ENCODE data around the gene USP16.
"Not testable (repeated sequence)": the region's sequence is repeated elsewhere in the genome, so short reads cannot be mapped to it uniquely, and the experiment has no call there.

The USP16 gene

DNA sequence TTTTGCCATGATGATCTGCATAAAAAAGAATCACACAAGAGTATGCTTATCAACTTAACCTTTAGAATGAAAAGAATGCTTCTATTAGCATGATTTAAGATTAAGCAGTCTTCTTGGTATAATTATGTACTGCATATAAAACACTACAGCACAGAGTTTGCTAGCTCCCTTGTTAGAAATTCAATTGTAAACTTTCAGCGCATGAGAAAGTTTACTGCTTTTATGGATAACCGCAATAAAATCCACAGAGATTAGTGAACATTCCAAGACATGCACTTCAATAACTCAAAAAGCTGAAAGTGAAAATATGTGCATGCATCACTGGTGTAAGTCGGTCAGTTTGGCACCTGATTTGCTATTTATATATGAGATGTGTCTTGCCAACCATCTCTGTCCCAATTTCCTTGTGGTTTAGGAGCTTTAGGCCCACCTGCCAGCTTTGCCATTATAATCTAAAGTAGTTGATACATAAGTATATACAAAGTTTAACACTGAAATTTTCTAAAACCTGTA, 32.1 kb downstream of the USP16 start:
- Histone ChIP-seq H3K36me3 (ENCODE audit: insufficient read depth, low read length) (peaks cover 27% of the 10 kb centered on the region), H3K9ac (ENCODE audit: low read depth, low read length) (no peak overlapping the region), H3K4me1 (ENCODE audit: insufficient read depth, low read length) (no peaks in the 10 kb centered on the region), H3K9me3 (ENCODE audit: control insufficient read depth, insufficient read depth, low read length) (0 out of 2 replicates have a peak, but pooled peaks cover 4% of the 10 kb centered on the region)

DNA sequence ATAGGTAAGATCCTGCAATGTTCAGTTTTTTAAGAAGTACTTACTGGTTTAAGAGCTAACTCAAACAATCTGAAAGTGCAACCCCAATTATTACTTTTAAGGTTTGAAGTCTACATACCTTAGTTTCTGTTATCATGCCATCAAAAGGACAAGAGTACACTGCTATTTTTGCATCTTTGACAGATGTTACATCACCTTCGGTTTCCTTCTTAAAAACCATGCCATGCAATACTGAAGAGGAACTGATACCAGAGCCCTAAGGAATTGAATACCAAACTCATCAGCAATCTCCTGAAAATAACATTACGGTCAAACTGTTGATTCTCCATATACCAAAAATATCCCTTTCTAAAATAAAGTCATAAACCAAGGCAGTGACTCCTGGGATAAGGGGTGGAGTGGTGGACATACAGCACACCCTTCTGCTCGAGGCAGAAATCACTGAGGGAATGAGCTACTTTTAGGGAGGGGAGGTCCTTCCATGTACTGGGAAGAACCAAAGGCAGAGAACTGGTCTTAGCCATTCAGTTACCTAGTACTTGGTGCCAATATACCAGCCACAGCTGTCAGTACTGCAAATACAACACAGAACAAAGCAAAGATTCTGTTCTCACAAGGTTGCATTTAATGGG, 40.5 kb downstream of the USP16 start:
- Histone ChIP-seq H3K9me3 (ENCODE audit: control insufficient read depth, insufficient read depth, low read length) (no peaks in the 10 kb centered on the region), H3K4me1 (ENCODE audit: insufficient read depth, low read length) (no peaks in the 10 kb centered on the region), H3K36me3 (ENCODE audit: insufficient read depth, low read length) (peaks cover 61% of the 10 kb centered on the region), H3K9ac (ENCODE audit: low read depth, low read length) (no peak overlapping the region)

DNA sequence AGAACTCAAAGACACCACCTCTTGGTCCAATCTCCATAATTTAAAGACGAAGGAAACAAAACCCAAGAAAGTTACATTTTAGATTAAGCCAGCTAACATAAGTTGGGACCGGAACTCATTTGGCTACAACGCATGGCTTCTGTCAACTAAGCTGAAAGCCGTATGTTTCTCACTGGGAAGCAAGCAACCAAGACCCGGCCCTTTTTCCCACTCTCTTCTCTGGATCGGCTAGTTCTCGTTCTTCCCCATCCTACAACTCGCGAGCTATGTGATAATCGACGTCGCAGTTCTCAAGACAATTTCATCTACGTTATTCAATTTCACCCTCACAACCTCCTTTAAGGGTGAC, 48.4 kb downstream of the USP16 start:
- no peaks in the 10 kb centered on the region; the same call in none of the 2 replicates for H3K36me3 ChIP-seq (ENCODE audit: insufficient read depth, low read length)
- H3K9me3 ChIP-seq (ENCODE audit: control insufficient read depth, insufficient read depth, low read length): no peaks in the 10 kb centered on the region
- H3K4me1 ChIP-seq (ENCODE audit: insufficient read depth, low read length): peaks cover 7% of the 10 kb centered on the region; the same call in 1 of the 2 replicates
- peak overlapping the region; percentile 93 for H3K9ac ChIP-seq (ENCODE audit: low read depth, low read length)

DNA sequence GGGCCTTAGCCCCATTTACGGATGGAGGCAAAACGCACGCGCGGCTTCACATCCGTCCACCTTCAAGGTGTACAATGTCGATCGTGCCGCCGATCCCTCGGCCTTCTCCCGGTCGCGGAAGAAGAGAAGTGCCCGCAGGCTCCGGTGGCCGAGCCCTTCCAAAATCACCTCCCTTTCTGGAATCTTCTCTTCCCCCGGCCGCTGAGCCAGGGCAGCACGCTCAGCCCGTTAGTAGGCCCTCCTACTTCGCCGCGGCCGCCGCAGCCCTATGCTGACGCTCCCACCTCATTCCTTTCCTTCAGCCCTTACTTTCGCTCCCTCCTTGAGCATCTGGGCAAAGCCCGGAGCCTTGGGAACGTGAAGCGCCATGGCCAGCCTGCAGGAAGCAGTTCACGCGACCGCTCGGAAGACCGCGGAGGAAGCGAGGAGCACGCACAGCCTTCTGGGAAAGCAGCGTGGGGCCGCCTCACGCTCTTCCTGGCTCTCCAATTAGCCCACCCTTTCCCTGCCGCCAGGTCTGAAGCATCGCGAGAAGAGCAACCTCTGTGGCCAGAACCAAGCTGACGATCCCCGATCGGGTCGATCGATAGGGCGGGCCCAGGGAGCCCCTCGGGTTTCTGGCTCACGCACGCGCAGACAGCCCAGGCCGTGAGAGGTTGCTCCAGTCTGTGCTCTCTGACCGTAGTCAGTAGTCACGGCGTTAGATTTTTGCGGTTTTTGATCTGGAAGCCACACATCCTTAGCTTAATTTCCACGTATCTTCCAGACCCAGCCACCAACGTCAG, 48.9 kb downstream of the USP16 start, which contains the start of gene CCT8:
Gene CCT8 (minus strand): TSS at position 427 of the 785 bp plus-strand sequence. CDS start 58 bp downstream, at position 369.
- Histone ChIP-seq H3K9me3 (ENCODE audit: control insufficient read depth, insufficient read depth, low read length) (no peaks in the 10 kb centered on the region), H3K9ac (ENCODE audit: low read depth, low read length) (peak within 1 kb of the TSS; percentile 93), H3K36me3 (ENCODE audit: insufficient read depth, low read length) (no peaks in the 10 kb centered on the region; the same call in none of the 2 replicates), H3K4me1 (ENCODE audit: insufficient read depth, low read length) (peaks cover 7% of the 10 kb centered on the region; the same call in 1 of the 2 replicates)

DNA sequence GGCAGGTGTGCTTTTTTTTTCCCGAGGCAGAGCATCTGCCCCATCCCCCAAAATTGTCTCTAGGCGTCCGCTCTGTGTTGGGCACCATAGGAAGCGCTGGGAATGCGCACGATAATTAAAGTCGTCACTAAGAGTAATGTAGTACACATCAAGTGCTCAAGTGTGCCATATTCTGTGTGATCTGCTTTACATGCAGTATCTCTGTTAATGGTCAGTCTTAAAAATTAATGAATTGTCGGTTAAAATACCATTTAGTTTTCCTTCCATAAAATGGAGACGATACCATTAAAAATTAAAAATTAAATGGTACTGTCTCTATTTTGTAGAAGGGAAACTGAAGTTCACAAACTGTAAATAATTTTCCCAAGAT, 49.5 kb downstream of the USP16 start:
- H3K9ac ChIP-seq (ENCODE audit: low read depth, low read length): peak overlapping the region; percentile 93
- no peaks in the 10 kb centered on the region; the same call in 1 of the 2 replicates for H3K36me3 ChIP-seq (ENCODE audit: insufficient read depth, low read length)
- peaks cover 7% of the 10 kb centered on the region; the same call in 1 of the 2 replicates for H3K4me1 ChIP-seq (ENCODE audit: insufficient read depth, low read length)
- no peaks in the 10 kb centered on the region for H3K9me3 ChIP-seq (ENCODE audit: control insufficient read depth, insufficient read depth, low read length)

DNA sequence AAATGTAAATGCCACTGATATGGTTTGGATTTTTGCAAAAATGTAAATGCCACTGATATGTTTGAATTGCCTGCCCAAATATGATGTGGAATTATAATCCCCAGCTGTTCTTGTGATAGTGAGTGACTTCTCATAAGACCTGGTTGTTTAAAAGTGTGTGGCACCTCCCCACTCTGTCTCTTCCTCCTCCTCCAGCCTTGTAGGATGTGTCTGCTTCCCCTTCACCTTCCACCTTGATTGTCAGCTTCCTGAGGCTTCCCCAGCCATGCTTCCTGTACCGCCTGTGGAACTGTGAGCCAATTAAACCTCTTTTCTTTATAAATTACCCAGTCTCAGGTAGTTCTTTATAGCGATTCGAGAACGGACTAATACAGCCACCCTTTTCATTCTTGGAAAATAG, 50.3 kb downstream of the USP16 start:
- H3K9me3 ChIP-seq (ENCODE audit: control insufficient read depth, insufficient read depth, low read length): no peaks in the 10 kb centered on the region
- no peaks in the 10 kb centered on the region for H3K36me3 ChIP-seq (ENCODE audit: insufficient read depth, low read length)
- no peak overlapping the region for H3K9ac ChIP-seq (ENCODE audit: low read depth, low read length)
- peaks cover 7% of the 10 kb centered on the region; the same call in 1 of the 2 replicates for H3K4me1 ChIP-seq (ENCODE audit: insufficient read depth, low read length)

DNA sequence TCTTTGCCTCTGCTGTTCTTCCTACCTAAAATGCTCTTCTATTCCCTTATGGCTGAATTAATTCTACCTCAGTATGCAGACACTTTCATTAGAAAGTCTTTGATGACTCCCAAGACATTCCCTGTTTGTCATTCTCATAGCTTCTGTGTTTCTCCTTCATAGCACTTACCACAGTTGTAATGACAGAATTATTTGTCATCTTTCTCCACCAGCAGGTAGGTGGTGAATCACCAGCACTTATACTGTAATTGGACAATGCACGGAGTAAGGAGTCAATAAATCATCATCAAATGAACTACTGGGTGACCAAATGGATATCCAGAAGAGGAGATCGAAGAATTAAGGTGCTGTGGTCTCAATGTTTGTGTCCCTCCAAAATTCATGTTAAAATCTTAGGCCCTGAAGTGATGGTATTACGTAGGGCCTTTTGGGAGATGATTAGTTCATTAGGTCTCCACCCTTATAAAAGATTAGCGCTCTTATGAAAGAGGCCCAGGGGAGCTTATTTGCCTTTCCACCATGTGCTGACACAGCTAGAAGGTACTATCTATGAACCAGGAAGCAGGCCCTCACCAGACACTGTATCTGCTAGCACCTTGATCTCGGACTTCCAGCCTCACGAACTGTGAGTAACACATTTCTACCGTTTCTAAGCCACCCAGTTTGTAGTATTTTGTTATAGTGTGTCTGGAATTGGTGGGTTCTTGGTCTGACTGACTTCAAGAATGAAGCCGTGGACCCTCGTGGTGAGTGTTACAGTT, 51.4 kb downstream of the USP16 start:
- H3K36me3 ChIP-seq (ENCODE audit: insufficient read depth, low read length): no peaks in the 10 kb centered on the region
- no peaks in the 10 kb centered on the region for H3K9me3 ChIP-seq (ENCODE audit: control insufficient read depth, insufficient read depth, low read length)
- no peak overlapping the region for H3K9ac ChIP-seq (ENCODE audit: low read depth, low read length)
- H3K4me1 ChIP-seq (ENCODE audit: insufficient read depth, low read length): peaks cover 7% of the 10 kb centered on the region; the same call in 1 of the 2 replicates

DNA sequence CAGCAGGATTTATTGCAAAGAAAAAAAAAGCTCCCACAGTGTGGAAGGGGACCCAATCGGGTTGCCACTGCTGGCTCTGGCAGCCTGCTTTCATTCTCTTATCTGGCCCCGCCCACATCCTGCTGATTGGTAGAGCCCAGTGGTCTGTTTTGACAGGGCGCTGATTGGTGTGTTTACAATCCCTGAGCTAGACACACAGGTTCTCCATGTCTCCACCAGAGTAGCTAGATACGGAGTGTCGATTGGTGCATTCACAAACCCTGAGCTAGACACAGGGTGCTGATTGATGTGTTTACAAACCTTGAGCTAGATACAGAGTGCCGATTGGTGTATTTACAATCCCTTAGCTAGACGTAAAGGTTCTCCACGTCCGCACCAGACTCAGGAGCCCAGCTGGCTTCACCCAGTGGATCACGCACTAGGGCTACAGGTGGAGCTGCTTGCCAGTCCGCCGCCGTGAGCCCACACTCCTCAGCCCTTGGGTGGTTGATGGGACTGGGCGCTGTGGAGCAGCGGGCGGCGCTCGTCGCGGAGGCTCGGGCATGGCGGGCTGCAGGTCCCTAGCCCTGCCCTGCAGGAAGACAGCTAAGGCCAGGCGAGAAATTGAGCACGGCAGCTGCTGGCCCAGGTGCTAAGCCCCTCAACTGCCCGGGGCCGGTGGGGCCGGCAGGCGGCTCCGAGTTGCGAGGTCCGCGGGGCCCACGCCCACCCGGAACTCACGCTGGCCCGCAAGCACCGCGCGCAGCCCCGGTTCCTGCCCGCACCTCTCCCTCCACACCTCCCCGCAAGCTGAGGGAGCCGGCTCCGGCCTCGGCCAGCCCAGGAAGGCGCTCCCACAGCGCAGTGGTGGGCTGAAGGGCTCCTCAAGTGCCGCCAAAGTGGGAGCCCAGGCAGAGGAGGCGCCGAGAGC, 52.5 kb downstream of the USP16 start:
- not testable (repeated sequence) for H3K9me3 ChIP-seq (ENCODE audit: control insufficient read depth, insufficient read depth, low read length); H3K4me1 ChIP-seq (ENCODE audit: insufficient read depth, low read length)
- H3K9ac ChIP-seq (ENCODE audit: low read depth, low read length): peak overlapping the region; percentile 37; the same call in 1 of the 2 replicates

DNA sequence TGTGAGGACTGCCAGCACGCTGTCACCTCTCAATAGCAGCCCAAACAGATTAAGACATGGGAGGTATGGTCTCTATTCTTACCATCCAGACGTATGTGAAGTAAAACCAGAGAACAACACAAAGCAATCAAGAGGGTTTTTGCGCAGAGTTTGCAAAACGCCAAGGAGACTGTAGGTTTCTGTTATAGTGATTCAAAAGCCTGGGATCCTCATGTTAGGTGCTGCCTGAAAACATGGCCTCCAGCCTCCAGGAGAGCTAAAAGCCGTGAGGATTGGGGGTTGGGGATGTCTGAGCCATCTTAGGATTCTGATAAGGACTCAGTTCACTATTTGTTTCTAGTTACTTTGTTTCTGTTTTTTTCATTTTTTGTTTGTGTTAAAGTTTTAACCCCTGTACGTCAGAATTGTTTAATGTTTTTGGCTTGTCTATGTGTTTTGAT, 53.2 kb downstream of the USP16 start:
- peak overlapping the region; percentile 37 for H3K9ac ChIP-seq (ENCODE audit: low read depth, low read length)
- H3K9me3 ChIP-seq (ENCODE audit: control insufficient read depth, insufficient read depth, low read length): no peaks in the 10 kb centered on the region
- H3K36me3 ChIP-seq (ENCODE audit: insufficient read depth, low read length): no peaks in the 10 kb centered on the region
- no peaks in the 10 kb centered on the region for H3K4me1 ChIP-seq (ENCODE audit: insufficient read depth, low read length)

More for the DNA sequence above, 52.5 kb downstream of the USP16 start:
- H3K36me3 ChIP-seq (ENCODE audit: insufficient read depth, low read length): not testable (repeated sequence)

DNA sequence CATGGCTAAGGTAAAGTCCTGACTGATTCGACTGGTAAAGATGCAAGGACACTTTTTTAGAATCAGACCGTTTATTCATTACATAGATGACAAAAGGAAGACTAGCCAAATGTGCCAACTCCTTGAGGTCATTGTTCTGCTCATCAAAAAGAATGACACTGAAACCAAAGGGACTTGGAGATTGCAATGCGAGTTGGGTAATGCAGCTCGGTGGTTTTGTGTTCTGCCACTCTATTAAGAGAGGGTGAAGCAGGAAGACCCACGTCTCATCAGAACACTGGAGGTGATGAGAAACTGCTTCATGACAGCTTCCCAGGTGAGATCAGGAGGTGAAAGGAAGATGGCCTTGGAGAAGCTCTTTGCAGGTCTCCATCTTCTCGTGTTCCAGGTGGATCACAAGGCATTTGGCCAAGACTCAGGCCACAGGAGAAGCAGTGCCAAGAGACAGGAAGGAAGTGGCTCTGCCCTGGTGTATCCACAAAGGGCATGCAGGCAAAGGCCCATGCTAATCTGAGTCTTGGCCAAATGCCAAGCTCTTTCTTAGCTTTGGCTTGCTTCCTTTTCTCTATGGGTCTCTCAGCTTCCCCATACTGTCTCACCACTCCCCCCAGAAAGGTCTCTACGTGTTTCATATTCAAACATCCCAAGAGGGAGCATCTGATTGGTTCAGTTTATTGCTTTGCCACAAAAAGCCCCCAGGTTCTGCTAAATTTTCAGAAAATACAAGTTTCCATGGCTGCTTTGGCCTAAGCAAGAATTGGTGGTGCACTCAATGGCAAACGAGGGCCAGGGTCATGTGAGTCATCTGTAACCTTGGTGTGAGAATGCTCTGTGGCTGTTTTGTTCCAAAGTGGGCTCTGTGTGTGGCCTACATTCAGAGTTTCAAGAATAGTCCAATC, 54.6 kb downstream of the USP16 start:
- no peaks in the 10 kb centered on the region for H3K9me3 ChIP-seq (ENCODE audit: control insufficient read depth, insufficient read depth, low read length)
- no peaks in the 10 kb centered on the region for H3K36me3 ChIP-seq (ENCODE audit: insufficient read depth, low read length)
- H3K9ac ChIP-seq (ENCODE audit: low read depth, low read length): no peak overlapping the region
- H3K4me1 ChIP-seq (ENCODE audit: insufficient read depth, low read length): no peaks in the 10 kb centered on the region

DNA sequence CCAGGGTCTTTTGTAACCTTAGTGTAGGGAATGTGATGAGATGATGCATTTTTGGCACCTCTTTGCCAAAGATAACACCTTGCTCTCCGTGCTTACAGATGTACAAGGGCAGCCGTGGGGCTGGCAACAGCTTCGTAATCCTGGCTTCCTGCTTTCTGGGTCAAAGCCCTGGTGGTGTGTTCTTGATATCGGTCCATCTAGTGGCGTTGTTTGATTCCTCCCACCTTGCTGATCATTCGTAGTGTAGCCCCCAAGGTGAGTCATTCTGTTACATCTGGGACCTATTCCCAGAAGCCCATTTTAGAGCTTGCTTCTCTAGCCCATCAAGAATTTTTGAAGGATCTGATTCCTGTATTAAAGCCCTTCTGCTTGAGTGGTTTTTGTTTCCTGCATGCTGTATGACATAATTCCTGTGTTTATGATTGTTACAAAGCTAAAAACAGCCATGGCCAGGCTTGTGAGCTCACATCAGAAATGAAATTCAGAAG, 56.0 kb downstream of the USP16 start:
- Histone ChIP-seq H3K9me3 (ENCODE audit: control insufficient read depth, insufficient read depth, low read length) (no peaks in the 10 kb centered on the region), H3K9ac (ENCODE audit: low read depth, low read length) (no peak overlapping the region), H3K4me1 (ENCODE audit: insufficient read depth, low read length) (0 out of 2 replicates have a peak, but pooled peaks cover under 1% of the 10 kb centered on the region), H3K36me3 (ENCODE audit: insufficient read depth, low read length) (no peaks in the 10 kb centered on the region)

DNA sequence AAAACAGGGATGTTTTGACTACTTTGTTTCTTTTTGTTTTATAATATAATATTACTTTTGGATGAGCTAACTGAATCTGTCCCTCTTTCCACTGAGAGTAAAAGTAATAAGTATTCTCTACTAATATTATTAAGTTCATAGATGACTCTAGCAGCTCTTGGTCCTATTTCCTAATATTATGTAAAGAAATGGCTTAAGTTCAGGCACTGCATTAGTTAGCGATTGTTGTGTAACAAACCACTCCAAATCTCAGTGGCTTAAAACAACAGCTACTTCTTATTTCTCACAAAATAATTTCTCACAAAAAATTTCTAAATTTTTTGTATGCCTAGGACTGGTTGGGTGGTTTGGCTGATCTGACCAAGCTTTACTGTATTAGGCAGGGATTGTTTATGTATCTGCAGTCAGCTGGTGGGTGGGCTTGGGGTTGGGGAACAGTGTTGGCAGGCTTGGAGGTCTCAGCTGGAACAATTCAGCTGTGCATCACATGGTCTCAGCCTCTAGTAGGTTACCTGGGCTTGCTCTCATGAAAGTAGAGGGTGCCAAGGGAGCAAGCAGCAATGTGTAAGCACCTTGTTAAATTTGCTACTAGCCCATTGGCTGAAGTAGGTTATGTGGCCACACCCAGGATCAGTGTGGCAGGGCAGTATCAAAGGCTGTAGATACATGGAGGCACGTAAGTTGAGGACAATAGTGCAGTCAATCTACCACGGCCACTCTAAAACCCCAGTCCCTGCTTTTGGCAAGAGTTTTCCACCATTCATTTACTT, 57.8 kb downstream of the USP16 start:
- no peaks in the 10 kb centered on the region for H3K9me3 ChIP-seq (ENCODE audit: control insufficient read depth, insufficient read depth, low read length)
- 0 out of 2 replicates have a peak, but pooled peaks cover 8% of the 10 kb centered on the region for H3K4me1 ChIP-seq (ENCODE audit: insufficient read depth, low read length)
- H3K9ac ChIP-seq (ENCODE audit: low read depth, low read length): no peak overlapping the region
- no peaks in the 10 kb centered on the region for H3K36me3 ChIP-seq (ENCODE audit: insufficient read depth, low read length)
